Prostate gland (tissue), 2 donors: ENCODE data around the gene NEGR1. TPM values are rescaled to one million over a fixed set of nuclear protein-coding genes. Genes with fewer than 3 reads are reported as not detected.

Experiments
- DNase-seq: peaks from one replicate; pipeline ENCODE4 v3.0.0-alpha.2; 2019; ENCODE audit warnings: low spot score
- H3K27ac ChIP-seq, 2 donors: fragments of 200-600 bp; sonication (generic); 2 replicates each; pipeline ENCODE4 v1.5.1; 2017 to 2019
- H3K27me3 ChIP-seq: fragments of 200-600 bp; sonication (generic); replicated peaks from 2 replicates; pipeline ENCODE4 v1.5.1; 2019; ENCODE audit not compliant: insufficient read depth
- H3K36me3 ChIP-seq, 2 donors: fragments of 200-600 bp; sonication (generic); 1 replicate in 1 of 2; 2 replicates in 1 of 2; pipeline versions ENCODE4 v1.5.1 to v1.8.1; 2017 to 2019
- H3K4me1 ChIP-seq: fragments of 200-600 bp; sonication (generic); replicated peaks from 2 replicates; pipeline ENCODE4 v1.5.1; 2019
- H3K4me3 ChIP-seq, 2 donors: fragments of 200-600 bp; sonication (generic); 2 replicates each; pipeline ENCODE4 v1.5.1; 2017 to 2019
- H3K9me3 ChIP-seq: fragments of 200-600 bp; sonication (generic); 2 replicates; pipeline ENCODE4 v1.5.1; 2017
- CTCF ChIP-seq, 4 experiments: fragments of 200-600 bp in 2 of 4; fragments of 450-650 bp in 2 of 4; sonication (generic) in 2 of 4; IDR thresholded peaks; 1 replicate in 3 of 4; 2 replicates in 1 of 4; pipeline ENCODE4 v1.5.1; 2016 to 2019; ENCODE audit warnings: antibody characterized with exemption in 4 of 4, mild to moderate bottlenecking in 2 of 4, moderate library complexity in 2 of 4
- POLR2A ChIP-seq: fragments of 450-650 bp; IDR thresholded peaks from one replicate; pipeline ENCODE4 v1.6.1; 2016; ENCODE audit warnings: antibody characterized with exemption, mild to moderate bottlenecking
- POLR2AphosphoS5 ChIP-seq: sonication (generic); formaldehyde crosslinking; IDR thresholded peaks from one replicate; pipeline ENCODE4 v1.6.1; 2017; ENCODE audit warnings: antibody characterized with exemption
- WGBS: methylation state at CpG from one replicate; pipeline ENCODE4 v1.1.5; 2018; 5-methylcytosine and 5-hydroxymethylcytosine counted together
- intact Hi-C: fragments of 100-400 bp; cut with DNase I; formaldehyde crosslinking; loops from one replicate; pipeline ENCODE4 v1.14.2; 2022
- total RNA-seq, 2 donors: library from RNA; depleted of rRNA; stranded (reverse); fragments of >200 nt; gene quantifications; one replicate each; pipeline ENCODE4 v1.1.0, GENCODE V29; 2016

NEGR1 gene
- total RNA-seq, 2 donors from 2014 or later = 2.3 to 7.6 TPM

GRCh38 chr1:72182859-72183258 lies 99.5 kb downstream of the NEGR1 start:
- no peak overlapping the region for H3K27ac ChIP-seq
- intact Hi-C loops = no loop called here
- H3K27me3 ChIP-seq = no peaks in the 10 kb centered on the region
- H3K36me3 ChIP-seq = no peaks in the 10 kb centered on the region
- no peaks in the 10 kb centered on the region for H3K9me3 ChIP-seq
- TF ChIP-seq POLR2A (no peak), POLR2AphosphoS5 (no peak), CTCF (IDR thresholded peaks at IDR 0.05) (no peak)
- no peak for DNase-seq
- H3K4me1 ChIP-seq = no peaks in the 10 kb centered on the region
- H3K4me3 ChIP-seq = no peak overlapping the region

GRCh38 chr1:72178266-72178665 lies 104.1 kb downstream of the NEGR1 start:
- H3K36me3 ChIP-seq = no peaks in the 10 kb centered on the region
- WGBS = 52% methylated on average over 2 of the region's 2 CpGs
- H3K4me1 ChIP-seq = no peaks in the 10 kb centered on the region
- TF ChIP-seq POLR2AphosphoS5 (no peak), POLR2A (no peak), CTCF (IDR thresholded peaks at IDR 0.05) (no peak)
- H3K27ac ChIP-seq = no peak overlapping the region
- DNase-seq = no peak
- no peak overlapping the region for H3K4me3 ChIP-seq
- H3K9me3 ChIP-seq = no peaks in the 10 kb centered on the region
- intact Hi-C loops = no loop called here
- H3K27me3 ChIP-seq = no peaks in the 10 kb centered on the region

GRCh38 chr1:72177711-72178110 lies 104.6 kb downstream of the NEGR1 start:
- intact Hi-C loops = no loop called here
- DNase-seq = no peak
- Histone ChIP-seq H3K4me3 (no peak overlapping the region), H3K36me3 (no peaks in the 10 kb centered on the region), H3K4me1 (no peaks in the 10 kb centered on the region), H3K9me3 (no peaks in the 10 kb centered on the region), H3K27me3 (no peaks in the 10 kb centered on the region), H3K27ac (no peak overlapping the region)
- 67% methylated on average over 1 of the region's 1 CpG for WGBS
- TF ChIP-seq POLR2A (no peak), POLR2AphosphoS5 (no peak), CTCF (IDR thresholded peaks at IDR 0.05) (no peak)

- intact Hi-C loops = no loop called here
- H3K27ac ChIP-seq = no peak overlapping the region
Measured at GRCh38 chr1:72170246-72170645, 112.1 kb downstream of the NEGR1 start.

GRCh38 chr1:72166426-72166825 lies 115.9 kb downstream of the NEGR1 start:
- DNase-seq = no peak
- WGBS = 89% methylated on average over 2 of the region's 2 CpGs
- Histone ChIP-seq H3K27ac (no peak overlapping the region), H3K9me3 (no peaks in the 10 kb centered on the region), H3K36me3 (no peaks in the 10 kb centered on the region), H3K4me3 (no peak overlapping the region), H3K27me3 (no peaks in the 10 kb centered on the region), H3K4me1 (no peaks in the 10 kb centered on the region)
- intact Hi-C loops = no loop called here
- no peak for TF ChIP-seq POLR2AphosphoS5
- TF ChIP-seq POLR2A = no peak
- TF ChIP-seq CTCF (IDR thresholded peaks at IDR 0.05) = no peak

More at GRCh38 chr1:72170246-72170645, 112.1 kb downstream of the NEGR1 start:
- Histone ChIP-seq H3K4me1 (no peaks in the 10 kb centered on the region), H3K9me3 (no peaks in the 10 kb centered on the region), H3K27me3 (no peaks in the 10 kb centered on the region), H3K36me3 (no peaks in the 10 kb centered on the region), H3K4me3 (no peak overlapping the region)
- no peak for DNase-seq
- TF ChIP-seq POLR2AphosphoS5 = no peak
- no peak for TF ChIP-seq POLR2A
